K562 (cell line): ENCODE data around the gene RCOR1. TPM values are rescaled to one million over a fixed set of nuclear protein-coding genes. Genes with fewer than 3 reads are reported as not detected.

Experiments used
- ARID1B ChIP-seq: fragments of 450-650 bp; IDR thresholded peaks from 2 replicates; pipeline ENCODE4 v1.6.1; 2016; ENCODE audit warnings: antibody characterized with exemption, mild to moderate bottlenecking, inconsistent platforms
- ATF7 ChIP-seq: fragments of 450-650 bp; IDR thresholded peaks from 2 replicates; pipeline ENCODE4 v1.7.1; 2014; ENCODE audit warnings: mild to moderate bottlenecking, moderate library complexity
- CBFA2T2 ChIP-seq: fragments of 450-650 bp; conservative IDR thresholded peaks from 2 replicates; pipeline ENCODE4 v1.6.1; 2017; ENCODE audit warnings: mild to moderate bottlenecking
- E2F8 ChIP-seq: fragments of 450-650 bp; IDR thresholded peaks from 2 replicates; pipeline ENCODE4 v1.7.1; 2018; ENCODE audit warnings: mild to moderate bottlenecking, low read depth; ENCODE audit not compliant: partially characterized antibody
- GATA2 ChIP-seq: sonication (generic); formaldehyde crosslinking; IDR thresholded peaks from 2 replicates; pipeline ENCODE4 v1.4.0; 2020; ENCODE audit warnings: mild to moderate bottlenecking, missing genetic modification reagents
- GATAD2B ChIP-seq: fragments of 450-650 bp; IDR thresholded peaks from 2 replicates; pipeline ENCODE4 v1.6.1; 2017; ENCODE audit warnings: mild to moderate bottlenecking, borderline replicate concordance
- HMGN3 ChIP-seq: IDR thresholded peaks from 2 replicates; pipeline ENCODE4 v1.6.1; 2011; ENCODE audit warnings: borderline replicate concordance, low read depth, mild to moderate bottlenecking, mixed read lengths, low read length; ENCODE audit not compliant: insufficient read length; ENCODE audit errors: extremely low read depth
- HNRNPUL1 ChIP-seq: fragments of 200-400 bp; formaldehyde crosslinking; IDR thresholded peaks from 2 replicates; pipeline ENCODE4 v1.6.1; 2017; ENCODE audit warnings: low read length
- MAZ ChIP-seq, 2 experiments: fragments of 450-650 bp in 1 of 2; sonication (generic) in 1 of 2; formaldehyde crosslinking; IDR thresholded peaks in 1 of 2; conservative IDR thresholded peaks in 1 of 2; 2 replicates each; pipeline versions ENCODE4 v1.4.0 to v1.5.0; 2020; ENCODE audit warnings: mild to moderate bottlenecking in 1 of 2, missing genetic modification reagents in 1 of 2
- NBN ChIP-seq: fragments of 450-650 bp; IDR thresholded peaks from 2 replicates; pipeline ENCODE4 v1.6.1; 2016; ENCODE audit warnings: low read depth, mild to moderate bottlenecking
- RNF2 ChIP-seq: sonication (generic); IDR thresholded peaks from 2 replicates; pipeline ENCODE4 v1.6.1; 2016
- SMAD4 ChIP-seq: fragments of 250-450 bp; sonication (Bioruptor Pico); conservative IDR thresholded peaks from 2 replicates; pipeline ENCODE4 v1.8.0; 2021; ENCODE audit warnings: inconsistent platforms, mild to moderate bottlenecking, moderate library complexity
- SPI1 ChIP-seq: IDR thresholded peaks from 2 replicates; pipeline ENCODE4 v1.6.1; 2011; ENCODE audit warnings: low read depth, low read length, control low read depth, borderline replicate concordance
- ZC3H11A ChIP-seq: IDR thresholded peaks from 2 replicates; pipeline ENCODE4 v1.6.1; 2012; ENCODE audit warnings: low read depth, low read length, improper control_type of control experiment
- ZKSCAN8 ChIP-seq: fragments of 200-800 bp; sonication (Bioruptor generic); IDR thresholded peaks from 2 replicates; pipeline ENCODE4 v1.6.1; 2016; ENCODE audit warnings: missing genetic modification characterization, missing compliant biosample characterization
- ZNF184 ChIP-seq: sonication (generic); formaldehyde crosslinking; IDR thresholded peaks from 2 replicates; pipeline ENCODE4 v1.5.0; 2020; ENCODE audit warnings: missing genetic modification reagents
- ZNF592 ChIP-seq: fragments of 450-650 bp; IDR thresholded peaks from 2 replicates; pipeline ENCODE4 v1.6.1; 2017; ENCODE audit warnings: antibody characterized with exemption, mild to moderate bottlenecking
- ZNF764 ChIP-seq: fragments of 250-450 bp; sonication (Bioruptor Pico); IDR thresholded peaks from 2 replicates; pipeline ENCODE4 v1.4.0; 2020; ENCODE audit warnings: low read depth, mild to moderate bottlenecking, moderate library complexity
- ZNF766 ChIP-seq: fragments of 200-800 bp; sonication (Bioruptor generic); conservative IDR thresholded peaks from 2 replicates; pipeline ENCODE4 v1.6.1; 2016; ENCODE audit warnings: missing genetic modification characterization, missing compliant biosample characterization
- polyA plus RNA-seq, 8 experiments: library from polyadenylated mRNA; depleted of rRNA in 4 of 8; stranded (reverse) in 5 of 8; unstranded in 3 of 8; fragments of >200 nt; fragmentation: Nextera tagmentation in 2 of 8; fragmentation: Illumina TruSeq in 1 of 8; extraction: Ambion mirVana in 2 of 8; extraction: Trizol in 1 of 8; gene quantifications; 2 replicates each; pipeline versions ENCODE4 v1.2.1 to v1.2.3, GENCODE V29; 2011 to 2014; ENCODE audit warnings: inconsistent platforms in 1 of 8, missing spikeins in 1 of 8
- total RNA-seq, 7 experiments: library from RNA; depleted of rRNA in 6 of 7; stranded (reverse); fragments of >200 nt in 6 of 7; fragmentation: Illumina TruSeq in 2 of 7; extraction: Trizol in 2 of 7; gene quantifications; 2 replicates each; pipeline versions ENCODE4 v1.2.1 to v1.2.3, GENCODE V29; 2011 to 2021; ENCODE audit warnings: low replicate concordance in 1 of 7

The RCOR1 gene
- total and polyA plus RNA-seq, 9 of the 15 experiments (the other 6 are each of a cell fraction or from before 2014, with no cell fraction given): 8.5 to 47.9 (median 20.9) TPM

GRCh38 chr14:102645746-102646440 lies 53.4 kb downstream of the RCOR1 start (continued):
- TF ChIP-seq ZNF592 (peak; percentile 36; the same call in 1 of the 2 replicates), GATAD2B (no peak), ZC3H11A (no peak), ATF7 (peak; percentile 69; the same call in 1 of the 2 replicates), E2F8 (no peak), ZKSCAN8 (CRISPR knock-in tag) (peak; percentile 51; the same call in 1 of the 2 replicates), HMGN3 (no peak), ZNF764 (no peak), SMAD4 (CRISPR knock-in tag) (peak; percentile 55), HNRNPUL1 (no peak), ARID1B (peak; percentile 90), NBN (peak; percentile 58; the same call in 1 of the 2 replicates), SPI1 (no peak), GATA2 (CRISPR knock-in tag) (peak; percentile 43; the same call in 1 of the 2 replicates), ZNF766 (CRISPR knock-in tag) (no peak), ZNF184 (no peak), RNF2 (peak; percentile 65), MAZ (CRISPR knock-in tag; conservative IDR thresholded peaks at IDR 0.05 in 1 of 2, IDR thresholded peaks at IDR 0.05 in 1 of 2) (peak in 1 of 2 experiments; percentile 31; a peak in 1 of 4 replicates), CBFA2T2 (peak; percentile 72)
